Measurements from ENCODE around the gene ADAM15.
A peak's percentile ranks its signal among the peaks of the same experiment; 100 is the strongest.

The ADAM15 gene

DNA sequence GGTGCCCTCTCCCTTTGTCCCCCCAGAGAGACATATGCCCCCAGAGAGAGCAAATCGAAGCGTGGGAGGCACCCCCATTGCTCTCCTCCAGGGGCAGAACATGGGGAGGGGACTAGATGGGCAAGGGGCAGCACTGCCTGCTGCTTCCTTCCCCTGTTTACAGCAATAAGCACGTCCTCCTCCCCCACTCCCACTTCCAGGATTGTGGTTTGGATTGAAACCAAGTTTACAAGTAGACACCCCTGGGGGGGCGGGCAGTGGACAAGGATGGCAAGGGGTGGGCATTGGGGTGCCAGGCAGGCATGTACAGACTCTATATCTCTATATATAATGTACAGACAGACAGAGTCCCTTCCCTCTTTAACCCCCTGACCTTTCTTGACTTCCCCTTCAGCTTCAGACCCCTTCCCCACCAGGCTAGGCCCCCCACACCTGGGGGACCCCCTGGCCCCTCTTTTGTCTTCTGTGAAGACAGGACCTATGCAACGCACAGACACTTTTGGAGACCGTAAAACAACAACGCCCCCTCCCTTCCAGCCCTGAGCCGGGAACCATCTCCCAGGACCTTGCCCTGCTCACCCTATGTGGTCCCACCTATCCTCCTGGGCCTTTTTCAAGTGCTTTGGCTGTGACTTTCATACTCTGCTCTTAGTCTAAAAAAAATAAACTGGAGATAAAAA, 35.9 kb downstream of the ADAM15 start:
- DNase-seq, result no peak

DNA sequence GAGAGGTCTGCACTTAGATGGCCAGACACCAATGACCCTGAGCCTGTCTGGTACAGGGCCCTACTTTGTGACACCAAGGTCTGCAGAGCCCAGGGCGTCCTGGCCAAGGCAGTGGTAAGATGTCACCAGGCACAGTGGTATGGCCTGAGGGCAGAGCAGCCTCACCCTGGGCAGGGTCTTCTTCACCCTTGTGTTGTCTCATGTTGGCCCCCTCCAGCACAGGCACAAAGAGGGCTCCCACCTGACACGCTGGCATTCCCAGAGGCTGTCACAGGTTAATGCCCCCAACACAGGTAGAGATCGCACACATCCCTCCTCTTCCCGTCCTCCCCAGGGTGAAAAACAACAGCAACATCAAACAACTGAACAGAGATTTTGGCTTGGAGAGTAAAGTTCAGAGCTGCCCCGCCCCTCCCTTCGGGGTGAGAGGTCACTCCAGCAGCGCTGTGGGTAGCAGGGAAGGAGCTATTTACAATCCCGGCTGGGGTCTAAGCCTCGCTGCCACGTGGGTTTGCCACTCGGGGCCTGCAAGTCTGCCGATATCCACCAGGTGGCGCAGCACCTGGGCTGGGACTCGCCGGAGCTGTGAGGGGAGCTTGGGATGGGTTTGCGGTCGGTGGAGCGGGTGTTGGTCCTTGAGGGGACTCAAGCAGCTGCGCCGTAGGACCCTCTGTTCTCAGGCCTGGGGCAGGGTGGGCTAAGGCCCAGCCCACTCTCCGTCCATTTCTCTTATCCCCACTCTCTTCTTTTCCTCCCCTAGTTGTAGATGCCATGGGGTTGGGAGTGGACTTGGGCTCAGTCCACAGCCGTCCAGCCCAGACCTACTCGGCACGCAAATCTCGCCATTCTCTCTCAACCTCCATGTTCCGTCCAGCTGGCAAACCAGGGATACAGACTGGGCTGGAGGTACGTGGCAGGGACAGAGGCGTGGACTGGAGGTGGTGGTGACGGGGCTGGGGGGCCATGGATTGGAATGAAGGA, 40.2 kb downstream of the ADAM15 start:
- peak; percentile 82 for DNase-seq

DNA sequence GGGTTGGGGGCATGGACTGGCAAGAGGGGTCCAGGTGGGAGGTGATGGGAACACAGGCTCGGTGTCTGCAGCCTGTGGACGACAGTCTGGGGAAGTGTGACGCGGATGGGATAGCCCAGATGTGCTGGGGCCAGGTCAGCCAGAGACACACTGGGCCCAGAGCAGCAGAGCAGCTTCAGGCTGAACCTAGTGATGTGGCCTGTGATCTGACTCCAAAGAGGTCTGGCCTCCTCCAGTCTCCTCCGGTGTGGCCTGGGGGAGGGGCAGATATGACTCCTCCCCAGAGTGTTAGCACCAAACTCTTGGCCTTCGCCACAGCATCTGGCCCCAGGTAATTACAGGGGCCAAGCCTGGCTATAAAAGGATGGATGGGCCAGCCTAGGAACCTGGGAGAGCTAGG, 41.0 kb downstream of the ADAM15 start:
- no peak for DNase-seq

DNA sequence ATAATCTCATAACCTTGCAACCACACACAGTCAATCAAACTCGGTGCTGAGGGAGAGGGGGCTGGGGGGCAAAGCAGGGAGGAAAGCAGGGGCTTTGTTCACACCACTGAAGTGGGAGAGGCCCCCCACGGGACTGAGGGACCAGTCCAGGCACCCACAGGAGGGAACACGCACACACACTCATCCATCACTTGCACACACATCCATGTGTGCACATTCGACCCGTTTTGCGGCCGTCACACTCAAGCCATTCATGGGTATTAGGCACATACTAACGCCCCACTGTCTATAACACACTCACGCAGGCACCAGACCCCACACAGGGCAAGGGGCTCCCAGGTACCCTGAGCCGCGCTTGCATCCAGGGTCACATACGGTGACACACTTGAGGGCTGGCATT, 41.5 kb downstream of the ADAM15 start:
- DNase-seq, result no peak

DNA sequence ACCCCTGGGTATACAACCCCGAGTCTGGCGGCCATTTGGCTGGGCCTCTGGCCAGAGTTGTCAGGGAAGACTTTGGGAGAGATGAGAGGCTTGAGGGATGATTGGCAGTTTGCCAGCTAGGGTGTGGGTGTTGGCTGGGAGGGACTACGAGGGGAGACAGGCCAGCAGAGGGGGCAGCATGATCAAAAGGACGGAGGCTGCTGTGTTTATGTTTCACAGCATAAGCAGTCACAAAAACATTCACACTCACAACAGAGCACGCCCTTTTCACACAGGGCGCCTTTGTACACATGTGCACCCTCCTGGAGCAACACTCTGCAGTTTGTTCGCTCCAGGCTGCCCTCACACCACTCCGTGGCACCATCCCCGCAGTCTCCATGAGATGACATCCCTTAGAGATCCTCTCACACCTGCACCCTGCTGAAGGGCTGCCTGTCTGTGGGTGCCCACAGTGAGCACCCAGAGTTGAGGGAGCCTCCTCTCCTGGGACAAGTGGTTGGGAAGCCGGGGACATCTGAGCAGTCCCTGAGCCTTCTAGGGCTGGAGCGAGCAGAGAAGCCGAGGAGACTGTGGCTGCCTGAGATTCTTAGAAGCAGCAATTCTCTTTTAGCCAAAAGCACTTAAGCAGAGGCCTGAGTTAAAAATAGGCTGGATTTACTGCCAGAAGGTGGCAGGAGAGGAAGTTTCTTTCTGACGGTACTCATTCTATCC, 43.0 kb downstream of the ADAM15 start:
- peak; percentile 35 for DNase-seq

DNA sequence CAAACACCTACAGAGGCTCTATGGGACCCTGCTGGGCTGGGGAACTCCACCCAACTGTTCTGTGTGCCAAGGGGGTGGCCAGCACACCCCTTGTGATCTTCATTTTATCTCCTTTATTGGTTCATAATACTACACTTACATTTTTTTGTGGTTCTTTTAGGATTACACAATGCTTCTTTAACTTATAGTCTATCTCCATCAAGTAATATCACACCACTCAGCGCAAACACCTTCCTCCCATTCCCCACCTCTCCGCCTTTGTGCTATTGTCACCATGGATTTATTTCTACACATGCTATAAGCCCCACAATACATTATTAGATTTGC, 43.5 kb downstream of the ADAM15 start:
- no peak for DNase-seq

DNA sequence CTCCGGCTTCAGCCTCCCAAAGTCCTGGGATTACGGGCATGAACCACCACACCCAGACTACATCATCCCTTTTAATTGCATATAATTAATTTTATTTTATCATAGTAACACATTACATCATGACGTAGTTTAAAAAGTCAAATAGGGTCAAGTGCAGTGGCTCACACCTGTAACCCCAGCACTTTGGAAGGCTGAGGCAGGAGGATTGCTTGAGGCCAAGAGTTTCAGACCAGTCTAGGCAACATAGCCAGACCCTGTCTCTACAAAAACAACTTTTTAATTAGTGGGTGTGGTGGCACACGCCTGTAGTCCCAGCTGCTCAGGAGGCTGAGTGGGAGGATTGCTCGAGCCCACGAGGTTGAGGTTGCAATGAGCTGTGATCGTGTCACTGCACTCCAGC, 48.2 kb downstream of the ADAM15 start:
- DNase-seq, result no peak

DNA sequence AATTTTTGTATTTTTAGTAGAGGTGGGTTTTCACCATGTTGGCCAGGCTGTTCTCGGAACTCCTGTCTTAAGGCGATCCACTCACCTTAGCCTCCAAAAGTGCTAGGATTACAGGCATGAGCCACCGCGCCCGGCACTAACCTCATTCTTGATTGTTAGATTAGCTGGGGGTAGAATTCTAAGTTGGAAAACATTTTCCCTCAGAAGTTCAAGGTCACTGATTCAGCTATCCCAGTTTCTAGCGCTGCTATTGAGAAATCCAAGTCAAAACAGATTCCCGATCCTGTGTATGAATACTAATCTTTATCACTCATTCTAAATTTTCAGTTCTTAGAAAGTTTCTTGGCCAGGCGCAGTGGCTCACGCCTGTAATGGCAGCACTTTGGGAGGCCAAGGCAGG, 52.2 kb downstream of the ADAM15 start:
- no peak for DNase-seq

DNA sequence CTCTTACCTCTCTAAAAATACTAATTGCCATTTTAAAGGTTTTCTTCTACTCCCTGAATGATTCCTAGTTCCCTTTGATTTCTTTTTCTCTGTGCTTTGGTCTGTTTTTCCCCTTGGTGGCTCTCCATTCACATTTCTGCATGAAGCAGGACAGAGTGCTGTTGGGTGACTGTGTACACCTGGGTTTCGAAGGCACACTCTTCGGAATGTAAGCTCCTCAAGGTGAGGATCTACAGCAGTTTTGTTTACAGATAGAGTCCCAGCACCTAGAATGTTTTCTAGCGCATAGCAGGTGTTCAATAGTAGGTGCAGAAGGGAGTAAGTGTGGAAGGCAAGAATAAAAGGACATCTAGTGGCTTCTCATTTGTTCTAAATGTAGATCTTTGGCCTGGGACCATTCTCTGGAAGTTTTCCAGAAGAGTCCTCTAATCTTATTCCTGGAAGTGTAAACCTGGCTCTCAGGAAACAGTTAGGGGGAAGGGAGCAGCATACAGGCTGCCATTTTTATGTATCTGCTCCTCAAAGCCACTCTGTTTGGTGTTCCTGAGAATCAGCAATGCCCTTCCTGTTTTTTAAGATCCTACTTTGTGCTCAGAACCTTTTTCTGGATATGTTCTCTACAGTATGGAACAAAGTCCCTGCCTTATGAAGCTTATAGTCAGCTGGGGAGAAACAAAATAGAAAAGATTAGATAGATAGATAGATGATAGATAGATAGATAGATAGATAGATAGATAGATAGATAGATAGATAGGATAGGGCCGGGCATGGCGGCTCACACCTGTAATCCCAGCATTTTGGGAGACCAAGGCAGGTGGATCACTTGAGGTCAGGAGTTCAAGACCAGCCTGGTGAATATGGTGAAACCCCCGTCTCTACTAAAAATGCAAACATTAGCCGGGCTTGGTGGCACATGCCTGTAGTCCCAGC, 53.8 kb downstream of the ADAM15 start:
- DNase-seq, result no peak

DNA sequence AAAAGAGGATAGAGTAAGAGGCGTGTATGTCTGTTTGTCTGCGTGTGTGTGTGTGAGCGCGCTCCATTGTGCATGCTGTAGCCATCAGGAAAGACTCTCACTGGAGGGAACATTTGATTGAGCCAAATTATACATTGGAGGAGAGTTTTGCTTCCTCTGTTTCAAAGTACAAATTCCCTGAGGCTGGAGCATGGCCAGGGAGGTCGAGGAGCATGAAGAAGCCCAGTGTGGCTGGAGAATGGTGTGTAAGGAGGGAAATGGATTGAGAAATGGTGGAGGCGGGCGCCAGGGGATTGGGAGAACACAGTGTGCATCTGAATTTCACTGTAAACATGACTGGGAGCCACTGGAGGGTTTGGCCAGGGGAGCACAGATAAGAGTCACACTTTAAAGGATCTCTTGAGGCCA, 54.5 kb downstream of the ADAM15 start:
- DNase-seq, result no peak

DNA sequence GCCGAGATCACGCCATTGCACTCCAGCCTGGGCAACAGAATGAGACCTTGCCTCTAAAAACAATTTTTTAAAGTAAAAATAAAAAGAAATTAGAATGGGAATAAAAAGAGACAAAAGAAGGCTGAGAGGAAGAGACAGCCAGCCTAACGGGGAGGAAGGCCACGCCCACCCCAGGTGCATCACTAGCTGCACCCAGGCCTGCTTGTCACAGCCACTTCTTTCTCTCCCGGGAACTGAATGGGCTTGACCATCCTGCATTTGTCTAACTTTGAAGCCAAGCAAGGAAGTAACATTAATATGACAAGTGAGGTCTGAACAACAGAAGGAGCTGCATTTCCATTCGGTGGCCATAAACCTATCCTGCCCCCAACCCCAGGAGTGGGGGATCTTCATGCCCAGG, 55.7 kb downstream of the ADAM15 start:
- no peak for DNase-seq

DNA sequence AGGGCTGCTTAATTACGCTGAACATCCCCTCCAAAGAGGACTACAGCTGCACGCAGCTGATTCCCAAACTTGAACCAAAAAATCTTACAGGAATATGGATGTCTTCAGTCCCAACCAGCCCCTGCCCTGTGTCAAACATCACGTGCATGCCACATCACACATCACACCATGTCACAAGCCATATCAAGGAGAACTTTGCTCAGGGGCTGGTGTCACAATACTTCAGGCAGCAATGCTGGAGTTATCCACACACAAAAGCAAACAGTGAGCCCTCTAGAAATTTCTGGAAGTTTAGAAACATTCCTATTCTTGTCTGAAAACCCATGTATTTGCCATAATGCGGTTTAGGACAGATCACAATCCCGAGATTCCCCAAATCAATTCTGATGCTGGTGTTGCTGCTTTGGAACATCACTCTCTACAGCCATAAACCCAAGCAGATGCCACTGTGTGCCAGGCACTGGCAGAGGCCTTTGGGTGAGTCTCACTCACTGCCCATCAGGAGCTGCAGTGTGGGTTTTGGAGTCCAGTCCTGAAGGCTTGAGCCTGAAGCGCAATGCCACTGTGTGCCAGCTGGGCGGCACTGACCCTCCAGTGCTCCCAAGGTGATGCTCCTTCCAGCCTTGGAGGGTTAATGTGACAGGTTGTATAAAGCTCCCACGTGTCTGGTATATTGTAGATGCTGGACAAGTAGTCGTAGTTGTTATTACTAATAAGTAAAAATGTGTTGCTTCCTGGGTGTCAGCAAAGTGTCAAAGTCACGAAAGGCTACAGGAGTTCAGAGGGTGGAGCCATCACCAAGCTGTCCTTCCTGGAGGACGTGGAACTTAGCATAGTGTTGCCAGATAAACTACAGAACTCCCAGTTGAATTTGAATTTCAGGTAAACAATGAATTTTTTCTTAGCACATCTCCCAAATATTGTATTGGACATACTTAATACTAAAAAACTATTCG, 56.5 kb downstream of the ADAM15 start:
- no peak for DNase-seq

DNA sequence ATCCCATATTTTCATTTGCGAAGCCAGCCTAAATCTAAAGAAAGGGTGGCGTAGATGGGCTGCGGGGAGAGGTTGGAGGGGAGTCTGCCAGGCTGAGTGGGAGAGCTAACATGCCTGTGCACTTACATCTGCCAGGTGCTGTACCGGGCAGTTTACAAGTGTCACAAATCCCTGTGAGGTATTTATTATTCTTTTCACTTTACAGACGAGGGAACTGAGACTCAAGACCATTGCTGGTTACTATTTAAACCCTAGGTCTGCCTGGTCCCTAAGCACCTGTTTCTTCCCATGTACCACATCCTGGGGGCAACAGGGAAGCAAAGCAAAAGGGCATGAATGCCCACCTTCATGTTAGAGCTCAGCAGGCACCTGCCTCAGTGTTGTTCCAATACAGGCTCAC, 57.2 kb downstream of the ADAM15 start:
- no peak for DNase-seq

DNA sequence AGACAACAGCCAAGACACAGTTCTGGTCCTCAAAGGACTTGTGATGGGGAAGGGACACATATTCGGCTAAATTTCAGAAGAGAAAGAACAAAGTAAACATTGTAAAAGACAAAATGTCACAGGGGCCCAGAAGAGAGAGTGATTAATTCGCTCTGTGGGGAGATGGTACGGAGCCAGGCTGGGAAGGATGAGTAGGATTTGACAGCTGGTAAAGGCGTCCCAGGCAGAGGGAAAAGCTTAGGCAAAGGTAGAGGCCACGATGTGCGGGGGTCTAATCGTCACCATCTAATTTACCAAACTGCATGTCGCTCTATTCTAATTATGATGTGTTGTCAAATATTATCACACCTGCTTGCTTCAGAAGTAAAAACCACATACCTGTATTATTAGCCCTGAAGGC, 59.3 kb downstream of the ADAM15 start:
- DNase-seq, result no peak

DNA sequence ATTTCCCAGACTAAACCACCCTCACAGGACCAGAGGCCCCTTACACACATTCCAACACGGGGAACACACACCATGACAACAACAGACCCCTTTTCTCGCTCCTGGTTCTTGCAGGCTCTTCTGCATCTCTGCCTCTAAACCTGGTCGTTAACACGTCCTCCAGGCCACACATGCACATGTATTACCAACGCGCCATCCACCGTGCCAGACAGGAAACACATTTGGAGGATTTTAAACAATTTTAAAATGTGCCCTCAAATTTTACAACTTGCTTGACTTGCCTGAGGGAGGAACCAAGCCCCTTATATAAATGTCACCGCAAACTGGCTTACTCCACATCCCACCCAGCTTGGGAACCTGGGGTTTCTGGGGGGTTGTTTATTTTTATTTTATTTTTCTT, 59.7 kb downstream of the ADAM15 start:
- DNase-seq, result no peak
